ENCODE results near the gene MAP3K1.

The MAP3K1 gene

DNA sequence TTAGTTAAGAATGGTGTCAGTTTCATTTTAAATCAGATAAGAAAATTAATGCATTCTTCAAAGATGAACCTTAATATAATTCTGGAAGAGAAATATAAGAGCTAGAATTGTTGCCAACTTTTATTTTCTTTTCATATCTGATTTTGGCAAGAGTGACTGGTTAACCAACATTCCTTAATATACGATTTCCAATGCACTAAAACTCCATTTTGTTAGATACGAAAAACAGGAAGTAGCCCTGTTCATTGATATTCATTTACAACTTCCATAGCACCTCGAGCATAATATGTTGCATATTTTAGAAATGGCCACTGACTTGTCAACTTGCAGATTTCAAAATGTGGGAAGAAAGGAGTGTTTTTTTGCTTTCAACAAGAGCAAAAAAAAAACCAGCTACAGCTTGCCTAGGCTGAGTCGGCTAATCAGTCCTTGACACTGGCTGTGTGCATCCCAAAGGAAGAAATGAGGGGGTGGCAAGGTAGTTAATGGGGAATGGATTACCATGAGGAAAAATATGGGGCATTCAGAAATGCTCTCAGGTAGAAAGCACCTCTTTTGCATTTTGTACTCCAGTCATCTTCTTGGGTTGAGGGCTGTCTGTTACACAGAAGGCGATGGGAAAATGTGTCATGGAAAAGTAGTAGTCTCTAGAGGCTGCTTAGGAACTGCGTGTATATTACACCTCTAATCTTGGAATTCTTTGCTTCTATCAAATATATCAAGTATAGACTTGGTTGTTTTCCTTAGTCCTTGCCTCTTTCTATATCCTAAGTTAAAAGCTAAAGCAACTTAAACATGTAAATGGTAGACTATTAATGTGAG lies 3.9 kb downstream of the MAP3K1 start:
- TF ChIP-seq FOXP2 (optimal IDR thresholded peaks at IDR 0.05; ENCODE audit: borderline replicate concordance, extremely low read depth, extremely low read length, insufficient read depth): no peak
- no peak for TF ChIP-seq REST (IDR thresholded peaks at IDR 0.05; ENCODE audit: insufficient read depth in 1 of 2, low read depth in 2 of 2, low read length in 2 of 2)
- TF ChIP-seq SIN3A (IDR thresholded peaks at IDR 0.05; ENCODE audit: borderline replicate concordance, insufficient read depth, low read length): no peak
- TF ChIP-seq POLR2AphosphoS5 (IDR thresholded peaks at IDR 0.05; ENCODE audit: low read depth, low read length): no peak
- TF ChIP-seq TAF1 (IDR thresholded peaks at IDR 0.05; ENCODE audit: borderline replicate concordance, insufficient read depth, low read length): no peak

DNA sequence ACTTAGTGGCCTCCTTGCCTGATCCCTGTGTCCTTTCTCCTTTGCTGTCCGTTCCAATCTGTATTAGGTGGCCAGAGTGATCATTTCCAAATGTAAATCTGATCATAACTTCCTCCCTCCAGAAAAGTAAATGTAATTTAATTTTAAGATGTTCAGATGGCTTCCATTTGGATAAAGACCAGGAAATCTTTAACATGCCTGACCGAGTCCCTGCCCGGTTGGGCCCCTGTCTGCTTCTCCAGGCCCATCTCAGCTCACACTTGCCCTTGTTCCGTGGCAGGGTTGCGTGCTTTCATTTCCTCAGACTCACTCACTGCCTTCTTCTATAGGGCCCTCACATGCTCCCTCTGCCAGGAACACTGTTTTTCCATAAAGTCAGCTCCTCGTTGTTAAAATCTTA lies 7.6 kb downstream of the MAP3K1 start:
- TF ChIP-seq REST (IDR thresholded peaks at IDR 0.05; ENCODE audit: insufficient read depth in 1 of 2, low read depth in 2 of 2, low read length in 2 of 2) (no peak), SIN3A (IDR thresholded peaks at IDR 0.05; ENCODE audit: borderline replicate concordance, insufficient read depth, low read length) (no peak), TAF1 (IDR thresholded peaks at IDR 0.05; ENCODE audit: borderline replicate concordance, insufficient read depth, low read length) (no peak), FOXP2 (optimal IDR thresholded peaks at IDR 0.05; ENCODE audit: borderline replicate concordance, extremely low read depth, extremely low read length, insufficient read depth) (no peak), POLR2AphosphoS5 (IDR thresholded peaks at IDR 0.05; ENCODE audit: low read depth, low read length) (no peak)

DNA sequence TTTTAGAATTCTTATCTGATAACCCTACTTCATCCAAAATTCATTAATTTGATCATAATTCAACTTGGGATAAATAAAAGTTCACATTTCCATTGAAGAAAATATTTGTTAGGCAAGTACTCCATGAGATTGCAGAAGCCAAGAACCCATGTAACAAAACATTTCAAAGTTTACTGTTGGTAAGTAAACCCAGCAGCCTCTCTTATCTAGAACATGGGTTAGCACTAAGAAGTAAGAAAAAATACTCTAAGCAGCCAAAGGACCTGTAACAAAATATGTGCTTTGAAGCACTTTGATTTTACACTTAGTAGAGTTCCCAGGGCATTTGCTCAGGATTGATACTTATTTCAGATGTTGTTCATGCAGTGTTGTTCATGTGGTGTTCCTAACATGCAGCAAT lies 8.7 kb downstream of the MAP3K1 start:
- TF ChIP-seq TAF1 (IDR thresholded peaks at IDR 0.05; ENCODE audit: borderline replicate concordance, insufficient read depth, low read length) (no peak), REST (IDR thresholded peaks at IDR 0.05; ENCODE audit: insufficient read depth in 1 of 2, low read depth in 2 of 2, low read length in 2 of 2) (no peak), FOXP2 (optimal IDR thresholded peaks at IDR 0.05; ENCODE audit: borderline replicate concordance, extremely low read depth, extremely low read length, insufficient read depth) (no peak), SIN3A (IDR thresholded peaks at IDR 0.05; ENCODE audit: borderline replicate concordance, insufficient read depth, low read length) (no peak), POLR2AphosphoS5 (IDR thresholded peaks at IDR 0.05; ENCODE audit: low read depth, low read length) (no peak)

DNA sequence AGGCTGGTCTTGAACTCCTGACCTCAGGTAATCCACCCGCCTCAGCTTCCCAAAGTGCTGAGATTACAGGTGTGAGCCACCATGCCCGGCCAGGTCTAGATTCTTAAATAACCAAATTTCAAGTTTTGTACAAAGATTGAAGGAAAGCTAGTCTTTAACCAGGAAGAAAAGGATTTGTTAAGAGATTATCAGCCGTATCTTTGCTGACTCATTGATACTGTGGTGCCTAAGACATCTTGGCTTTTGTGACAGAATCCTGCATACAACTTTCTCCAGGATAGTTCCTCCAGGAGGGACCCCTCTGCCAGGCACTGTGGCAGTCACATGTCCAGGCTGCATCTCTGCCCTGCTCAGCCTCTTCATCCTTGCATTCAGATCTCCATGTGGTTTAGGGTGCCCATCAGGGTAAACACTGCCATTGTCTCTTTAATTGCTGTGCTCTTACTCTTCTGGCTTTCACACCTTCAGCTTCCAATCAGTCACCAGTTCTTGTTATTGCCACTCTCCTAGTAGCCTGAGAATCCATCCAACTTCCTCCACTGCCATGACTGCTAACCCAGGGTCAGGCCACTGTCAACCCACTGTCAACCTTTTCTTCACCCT lies 10.0 kb downstream of the MAP3K1 start:
- no peak for TF ChIP-seq FOXP2 (optimal IDR thresholded peaks at IDR 0.05; ENCODE audit: borderline replicate concordance, extremely low read depth, extremely low read length, insufficient read depth)
- no peak for TF ChIP-seq TAF1 (IDR thresholded peaks at IDR 0.05; ENCODE audit: borderline replicate concordance, insufficient read depth, low read length)
- no peak for TF ChIP-seq REST (IDR thresholded peaks at IDR 0.05; ENCODE audit: insufficient read depth in 1 of 2, low read depth in 2 of 2, low read length in 2 of 2)
- TF ChIP-seq POLR2AphosphoS5 (IDR thresholded peaks at IDR 0.05; ENCODE audit: low read depth, low read length): no peak
- TF ChIP-seq SIN3A (IDR thresholded peaks at IDR 0.05; ENCODE audit: borderline replicate concordance, insufficient read depth, low read length): no peak

All from PFSK-1 (cell line).